A549 (cell line): ENCODE measurements around the gene CDCA3.

Source experiments
- CTCF ChIP-seq: fragments of >200 bp; sonication (Bioruptor Twin); formaldehyde crosslinking; IDR thresholded peaks from 3 replicates; pipeline ENCODE4 v1.5.1; 2016
- KDM5A ChIP-seq: fragments of 200-600 bp; sonication (generic); IDR thresholded peaks from 2 replicates; pipeline ENCODE4 v1.6.1; 2016; ENCODE audit warnings: antibody characterized with exemption, mild to moderate bottlenecking
- MAFK ChIP-seq: fragments of 450-650 bp; IDR thresholded peaks from 2 replicates; pipeline ENCODE4 v1.6.1; 2014; ENCODE audit not compliant: partially characterized antibody
- MYC ChIP-seq: IDR thresholded peaks from 2 replicates; pipeline ENCODE4 v1.6.1; 2012; ENCODE audit warnings: mild to moderate bottlenecking, inconsistent platforms, low read length, improper control_type of control experiment, borderline replicate concordance
- POLR2A ChIP-seq: IDR thresholded peaks from 2 replicates; pipeline ENCODE4 v1.6.1; 2012; ENCODE audit warnings: mild to moderate bottlenecking, low read length
- RARB ChIP-seq: fragments of 250-450 bp; sonication (Bioruptor Pico); IDR thresholded peaks from 2 replicates; pipeline ENCODE4 v1.8.0; 2021; ENCODE audit warnings: mild to moderate bottlenecking, moderate library complexity
- REST ChIP-seq: fragments of 200-600 bp; sonication (generic); IDR thresholded peaks from 2 replicates; pipeline ENCODE4 v1.6.1; 2016; ENCODE audit warnings: antibody characterized with exemption, mild to moderate bottlenecking, moderate library complexity
- USF2 ChIP-seq: fragments of 450-650 bp; IDR thresholded peaks from 2 replicates; pipeline ENCODE4 v1.6.1; 2014; ENCODE audit warnings: antibody characterized with exemption
- ZFP36 ChIP-seq: fragments of 450-650 bp; IDR thresholded peaks from 2 replicates; pipeline ENCODE4 v1.6.1; 2014; ENCODE audit warnings: borderline replicate concordance; ENCODE audit not compliant: partially characterized antibody

- no peak for TF ChIP-seq CTCF
- TF ChIP-seq KDM5A = no peak
- TF ChIP-seq POLR2A = no peak
- TF ChIP-seq RARB (CRISPR knock-in tag) = no peak
- TF ChIP-seq MAFK = no peak
- no peak for TF ChIP-seq ZFP36
- TF ChIP-seq REST = no peak
- no peak for TF ChIP-seq USF2
- TF ChIP-seq MYC = no peak
These were observed 12.2 kb downstream of the CDCA3 start for GRCh38 chr12:6838854-6839253.
